GM18502 (cell line): ENCODE results near the gene SAMD3.
"Not testable (repeated sequence)": the region's sequence is repeated elsewhere in the genome, so short reads cannot be mapped to it uniquely, and the experiment has no call there.

Experiments
- ATAC-seq: cut with Tn5 transposase; IDR thresholded peaks from one replicate; pipeline ENCODE4 v1.9.1; 2021; ENCODE audit warnings: mild to moderate bottlenecking; ENCODE audit not compliant: unreplicated experiment, poor library complexity

The SAMD3 gene

DNA sequence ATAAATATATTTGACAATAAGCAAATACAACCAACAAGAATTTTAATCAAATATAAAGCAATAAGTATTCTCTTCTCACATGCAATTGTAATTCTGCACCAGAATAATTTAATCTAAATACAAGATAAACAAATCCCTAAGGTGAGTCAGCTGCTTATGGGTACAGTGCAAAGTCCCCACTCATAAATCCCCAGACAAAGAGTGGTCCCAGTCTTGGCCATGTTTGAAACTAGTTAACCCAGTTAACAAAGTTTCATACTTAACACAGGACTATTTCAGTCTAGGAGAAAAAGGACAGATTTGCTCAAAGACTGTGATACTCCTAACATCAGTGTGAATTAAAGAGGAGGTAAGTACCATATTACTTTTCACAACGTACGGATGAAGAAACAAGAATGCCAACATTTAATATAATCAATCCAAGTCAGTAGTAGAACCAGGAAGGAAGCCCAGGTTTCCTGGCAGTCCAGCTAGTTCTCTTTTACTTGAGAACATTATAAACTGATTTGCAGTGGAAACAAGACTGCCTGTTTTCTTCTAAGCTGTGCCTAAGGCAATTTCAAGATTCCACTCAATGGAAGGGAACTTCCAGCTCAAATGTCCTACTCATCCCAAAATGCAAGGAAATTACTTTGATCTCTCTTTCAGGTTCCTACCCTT is 10.4 kb downstream of the SAMD3 start:
- no peak for ATAC-seq

GRCh38 chr6:130211691-130212090 is 11.1 kb downstream of the SAMD3 start:
- ATAC-seq, result no peak

DNA sequence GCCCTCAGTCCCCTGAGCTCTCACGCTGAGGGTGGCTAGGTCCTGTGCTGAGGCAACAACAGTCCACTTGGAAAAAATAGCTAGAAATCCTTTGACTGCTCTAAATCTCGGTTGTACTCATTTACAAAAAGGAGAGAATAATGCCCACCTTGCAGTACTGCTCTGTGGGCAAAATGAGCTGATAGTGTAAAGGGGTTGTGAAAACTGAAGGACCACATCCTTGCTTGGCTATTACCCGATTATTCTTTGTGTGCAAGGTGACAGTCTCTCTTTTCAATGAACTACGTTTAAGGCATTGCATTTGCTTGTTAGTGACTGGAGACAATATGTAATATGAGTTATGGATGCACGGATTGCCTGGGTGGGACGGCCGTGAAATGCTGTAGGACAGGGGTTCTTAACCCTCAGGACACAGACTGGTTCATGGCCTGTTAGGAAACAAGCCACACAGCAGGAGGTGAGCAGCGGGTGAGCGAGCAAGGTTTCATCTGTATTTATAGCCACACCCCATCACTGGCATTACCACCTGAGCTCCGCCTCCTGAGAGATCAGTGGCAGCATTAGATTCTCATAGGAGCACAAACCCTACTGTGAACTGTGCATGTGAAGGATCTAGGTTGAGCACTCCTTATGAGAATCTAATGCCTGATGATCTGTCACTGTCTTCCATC is 14.6 kb downstream of the SAMD3 start:
- ATAC-seq, result no peak

DNA sequence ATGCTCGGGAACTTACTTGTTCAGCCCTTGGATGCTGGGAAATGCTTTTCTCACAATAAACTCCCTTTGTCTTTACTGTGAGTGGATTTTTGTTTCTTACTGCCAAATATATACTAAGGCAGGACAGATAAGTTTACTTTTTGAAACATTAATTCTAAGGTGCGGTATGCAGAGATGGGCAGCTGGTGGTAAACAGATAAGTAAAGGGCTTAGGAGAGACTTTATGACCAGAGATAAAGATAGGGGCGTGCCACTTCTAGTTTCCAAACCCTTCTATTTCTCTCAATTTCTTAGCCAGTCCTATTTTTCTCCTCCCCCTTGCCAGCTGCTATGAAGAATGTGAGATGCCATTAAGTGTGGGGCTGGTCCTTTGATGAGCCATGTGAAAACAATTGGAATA is 16.3 kb downstream of the SAMD3 start:
- ATAC-seq, result no peak

DNA sequence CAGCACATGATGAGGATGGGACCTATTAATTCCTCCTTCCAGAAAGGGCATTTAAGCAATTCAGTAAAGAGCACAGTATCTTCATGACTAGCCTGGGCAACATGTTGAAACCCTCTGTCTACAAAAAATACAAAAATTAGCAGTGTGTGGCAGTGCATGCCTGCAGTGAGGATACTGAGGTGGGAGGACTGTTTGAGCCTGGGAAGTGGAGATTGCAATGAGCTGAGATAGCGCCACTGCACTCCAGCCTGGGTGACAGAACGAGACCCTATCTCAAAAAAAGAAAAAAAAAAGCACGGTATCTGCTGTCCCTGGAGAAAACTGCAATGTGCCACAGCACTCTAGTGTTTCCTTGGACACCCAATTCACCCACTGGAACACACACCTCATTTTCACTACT is 18.4 kb downstream of the SAMD3 start:
- no peak for ATAC-seq

- no peak for ATAC-seq
These were observed 19.4 kb downstream of the SAMD3 start for GRCh38 chr6:130203370-130203769.

DNA sequence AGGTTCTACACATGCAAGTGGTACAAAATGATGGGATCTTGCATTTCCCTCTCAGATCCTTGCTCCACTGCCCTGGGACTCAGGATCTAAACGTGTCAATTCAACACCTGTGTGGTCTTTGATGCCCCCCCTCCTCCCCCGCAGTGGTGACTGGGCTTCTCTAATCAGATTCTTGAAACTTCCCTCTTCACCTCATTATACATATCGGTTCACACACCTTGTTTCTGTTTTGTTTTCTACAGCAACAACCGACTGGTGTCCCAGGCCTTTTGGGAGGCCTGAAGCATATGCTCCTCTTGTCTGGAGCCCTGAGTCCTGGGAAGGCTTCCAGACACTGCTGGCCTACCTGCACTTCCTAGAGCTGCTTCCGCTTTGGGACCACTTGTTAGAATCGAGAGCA is 20.0 kb downstream of the SAMD3 start:
- ATAC-seq, result no peak

GRCh38 chr6:130200020-130200419 is 22.7 kb downstream of the SAMD3 start:
- no peak for ATAC-seq

DNA sequence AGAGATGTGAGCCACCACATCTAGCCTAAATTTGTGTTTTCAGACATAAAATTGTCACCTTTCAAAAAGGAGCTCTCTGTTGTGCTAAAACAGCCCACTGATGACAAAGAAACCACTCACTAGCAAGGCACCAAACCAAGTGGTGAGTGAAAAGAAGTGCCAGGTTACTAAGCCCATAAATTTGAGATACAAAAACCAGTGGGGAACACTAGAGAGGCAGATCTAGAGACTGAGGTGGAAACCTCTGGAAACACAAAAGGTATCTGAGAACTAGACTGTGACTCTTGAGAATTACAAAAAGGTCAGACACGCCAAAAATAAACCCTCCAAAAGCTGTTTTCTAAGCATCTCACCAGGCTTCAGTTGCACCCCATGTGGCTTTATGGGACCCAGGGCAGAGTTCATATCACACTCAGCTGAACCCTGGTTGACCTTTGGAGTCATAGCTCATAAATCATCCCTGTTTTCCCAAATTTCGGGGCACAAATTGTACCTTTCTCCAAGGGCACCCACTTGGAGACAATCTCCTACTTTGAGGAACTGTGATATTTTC is 24.2 kb downstream of the SAMD3 start:
- no peak for ATAC-seq

DNA sequence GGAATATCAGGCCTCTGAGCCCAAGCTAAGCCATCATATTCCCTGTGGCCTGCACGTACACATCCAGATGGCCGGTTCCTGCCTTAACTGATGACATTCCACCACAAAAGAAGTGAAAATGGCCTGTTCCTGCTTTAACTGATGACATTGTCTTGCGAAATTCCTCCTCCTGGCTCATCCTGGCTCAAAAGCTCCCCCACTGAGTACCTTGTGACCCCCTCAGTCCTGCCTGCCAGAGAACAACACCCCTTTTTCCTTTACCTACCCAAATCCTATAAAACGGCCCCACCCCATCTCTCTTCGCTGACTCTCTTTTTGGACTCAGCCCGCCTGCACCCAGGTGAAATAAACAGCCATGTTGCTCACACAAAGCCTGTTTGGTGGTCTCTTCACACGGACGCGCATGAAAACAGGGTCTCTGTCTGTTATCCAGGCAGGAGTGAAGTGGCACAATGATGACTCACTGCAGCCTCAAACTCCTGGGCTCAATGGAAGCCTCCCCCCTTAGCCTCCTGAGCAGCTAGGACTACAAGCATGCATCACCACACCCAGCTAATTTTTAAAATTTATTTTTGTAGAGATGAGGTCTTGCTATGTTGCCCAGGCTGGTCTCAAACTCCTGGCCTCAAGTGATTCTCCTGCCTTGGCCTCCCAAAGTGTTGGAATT is 24.8 kb downstream of the SAMD3 start:
- ATAC-seq, result not testable (repeated sequence)

- not testable (repeated sequence) for ATAC-seq
These were observed 28.3 kb downstream of the SAMD3 start for GRCh38 chr6:130194434-130194833.

DNA sequence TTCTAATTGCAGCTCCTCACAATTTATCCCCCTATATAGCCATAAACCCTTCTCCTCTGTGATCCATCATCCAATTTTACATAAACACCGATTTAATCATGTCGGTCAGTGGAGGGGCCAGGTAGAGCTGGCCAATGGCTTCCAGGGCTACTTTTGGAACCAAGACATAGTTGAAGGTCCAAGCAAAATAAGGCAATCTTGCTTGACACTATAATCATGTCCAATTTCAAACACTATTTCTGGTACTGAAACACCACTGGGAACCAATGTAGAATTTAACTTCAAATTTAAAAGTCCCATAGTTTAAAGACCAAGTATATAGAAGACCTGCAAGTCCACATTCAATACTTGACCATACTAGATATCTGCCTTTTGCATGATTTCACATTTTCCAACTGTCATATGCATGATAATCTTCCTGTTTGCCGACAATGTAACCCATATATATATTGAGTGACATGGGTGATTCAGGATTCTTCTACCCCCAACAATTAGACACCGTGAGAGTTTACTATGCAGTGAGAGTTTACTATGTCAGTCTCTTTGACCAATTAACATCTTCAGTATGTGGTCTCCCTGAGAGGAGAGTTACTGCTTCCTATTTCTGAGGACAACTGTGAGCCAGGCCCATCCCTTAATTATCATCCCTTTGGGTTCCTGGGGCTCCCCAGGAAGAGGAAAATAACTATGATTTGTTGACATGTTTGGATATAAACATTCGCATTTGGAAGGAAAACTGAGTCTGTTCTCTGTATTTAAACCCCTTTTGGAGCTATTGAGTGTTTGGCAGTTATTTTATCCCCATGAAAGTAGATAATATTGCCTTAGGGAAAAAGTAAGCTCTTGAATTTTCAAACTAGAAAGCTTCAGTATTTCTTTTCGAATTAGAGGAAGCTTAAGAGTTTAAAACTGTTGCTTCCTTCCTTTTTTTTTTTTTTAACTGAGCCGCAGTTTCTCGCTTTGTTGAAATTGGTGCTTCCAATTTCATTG is 31.8 kb downstream of the SAMD3 start:
- ATAC-seq, result no peak

GRCh38 chr6:130189531-130190397 is 33.0 kb downstream of the SAMD3 start:
- ATAC-seq, result no peak

DNA sequence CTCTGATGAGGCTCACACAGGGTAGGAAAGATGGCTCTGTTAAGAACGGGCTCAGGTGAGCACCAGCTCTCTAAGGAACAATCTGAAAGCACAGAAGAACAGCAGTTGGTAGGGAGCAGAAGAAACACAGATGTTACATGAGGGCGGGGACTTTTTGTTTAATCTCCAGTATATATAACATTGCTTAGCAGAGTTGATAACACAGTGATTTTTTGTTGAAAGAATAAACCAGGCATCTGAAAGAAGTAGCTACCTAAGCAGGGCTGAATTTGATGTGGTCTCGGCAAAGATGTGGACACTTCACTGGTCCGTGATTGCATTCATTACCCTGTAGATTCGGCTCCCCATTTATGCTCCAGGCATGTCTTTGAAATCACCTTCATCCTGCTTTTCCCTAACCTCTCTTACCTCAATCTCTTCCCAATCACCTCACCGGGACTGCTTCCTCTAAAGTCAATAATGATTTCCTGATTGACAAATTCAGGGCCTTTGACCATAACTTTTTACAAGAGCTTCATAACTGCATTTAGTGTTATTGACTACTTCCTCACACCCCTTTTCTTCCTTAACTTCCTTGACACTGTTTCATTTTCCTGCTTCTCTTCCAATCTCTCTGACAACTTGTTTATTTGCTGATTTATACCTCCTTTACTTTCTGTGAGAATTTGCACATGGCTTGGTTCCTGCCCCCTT is 34.4 kb downstream of the SAMD3 start:
- no peak for ATAC-seq

GRCh38 chr6:130187335-130188206 is 35.2 kb downstream of the SAMD3 start:
- ATAC-seq, result no peak

DNA sequence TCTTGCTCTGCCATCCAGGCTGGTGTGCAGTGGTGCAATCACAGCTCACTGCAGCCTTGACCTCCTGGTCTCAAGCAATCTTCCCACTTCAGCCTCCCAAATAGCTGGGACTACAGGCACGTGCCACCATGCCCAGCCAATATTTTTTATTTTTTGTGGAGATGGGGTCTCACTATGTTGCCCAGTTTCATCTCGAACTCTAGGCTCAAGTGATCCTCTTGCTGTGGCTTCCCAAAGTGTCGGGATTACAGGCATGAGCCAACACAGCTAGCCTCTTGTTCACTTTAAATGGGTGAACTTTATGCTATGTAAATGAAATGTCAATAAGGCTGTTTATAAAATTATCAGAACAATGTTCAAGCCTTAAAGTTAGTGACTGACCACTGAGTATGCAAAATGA is 37.1 kb downstream of the SAMD3 start:
- ATAC-seq, result no peak

DNA sequence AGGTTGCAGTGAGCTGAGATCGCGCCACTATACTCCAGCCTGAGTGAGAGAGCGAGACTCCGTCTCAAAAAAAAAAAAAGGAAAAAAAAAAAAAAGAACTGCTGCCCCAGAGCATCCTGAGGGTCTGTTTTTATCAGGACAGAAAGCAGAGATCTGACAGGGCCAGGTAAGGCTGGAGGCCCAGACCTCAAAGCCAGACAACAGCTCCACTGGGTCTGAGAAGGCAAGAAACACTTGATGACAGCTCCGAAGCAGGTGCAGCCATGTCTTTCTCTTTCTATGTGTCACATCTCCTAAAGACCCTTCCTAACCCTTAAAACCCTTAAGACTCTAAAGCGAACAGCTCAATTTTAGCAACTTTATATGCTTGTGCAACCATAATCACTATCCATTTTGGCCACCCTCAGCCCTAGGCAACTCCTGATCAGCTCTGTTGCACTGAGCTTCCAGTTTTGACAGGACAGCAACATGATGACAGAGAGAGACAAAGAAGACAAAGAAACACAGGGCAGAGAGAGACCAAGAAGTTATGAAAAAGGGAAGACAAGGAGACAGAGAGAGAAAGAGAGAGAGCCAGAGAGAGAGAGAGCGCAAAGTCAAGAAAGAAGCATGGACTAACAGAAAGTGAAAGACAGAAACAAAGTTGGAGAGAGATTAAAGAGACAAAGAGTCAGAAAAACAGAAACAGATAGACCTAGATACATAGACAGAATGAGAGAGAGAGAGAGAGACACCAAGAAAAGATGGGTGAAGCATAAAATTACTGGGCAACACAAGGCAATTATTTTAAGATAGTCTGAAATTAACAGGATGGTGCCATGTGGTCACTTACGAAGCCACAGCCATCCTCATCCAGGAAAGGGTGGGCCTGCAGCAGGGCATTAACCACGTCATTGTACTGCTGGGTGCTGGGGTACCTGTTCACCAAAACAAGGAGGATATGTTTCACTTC is 39.2 kb downstream of the SAMD3 start:
- ATAC-seq, result no peak
